Activated naive CD4-positive, alpha-beta T cell treated with anti-CD3 and anti-CD28 coated beads, Interleukin-2, amount 10 ng/mL, durations not matched to agents 7 days and 5 days (primary cell): ENCODE results near the gene ITPR2.
A peak's percentile ranks its signal among the peaks of the same experiment; 100 is the strongest.
"Not testable (repeated sequence)": the region's sequence is repeated elsewhere in the genome, so short reads cannot be mapped to it uniquely, and the experiment has no call there.

ENCODE experiments used
- CTCF ChIA-PET: fragments of 350-600 bp; sonication (Branson Sonifier 250); formaldehyde crosslinking; loops from one replicate; lab custom pipeline; 2021; ENCODE audit warnings: antibody characterized with exemption; lab: Charles Lee
- DNase-seq: peaks from one replicate; pipeline ENCODE4 v3.0.0-alpha.2; 2020
- H3K27ac Mint-ChIP-seq: one replicate; pipeline ENCODE4 v1.8.0; 2021; ENCODE audit warnings: mild to moderate bottlenecking, moderate library complexity, mixed read lengths
- H3K27me3 Mint-ChIP-seq: one replicate; pipeline ENCODE4 v1.8.0; 2021; ENCODE audit warnings: mild to moderate bottlenecking, mixed read lengths
- H3K36me3 Mint-ChIP-seq: one replicate; pipeline ENCODE4 v1.8.0; 2021; ENCODE audit warnings: mixed read lengths
- H3K4me1 Mint-ChIP-seq: one replicate; pipeline ENCODE4 v1.8.0; 2021; ENCODE audit warnings: mixed read lengths
- H3K4me3 Mint-ChIP-seq: one replicate; pipeline ENCODE4 v1.8.0; 2021; ENCODE audit warnings: mild to moderate bottlenecking, moderate library complexity, mixed read lengths
- H3K9me3 Mint-ChIP-seq: one replicate; pipeline ENCODE4 v1.8.0; 2021; ENCODE audit warnings: mixed read lengths

The ITPR2 gene

GRCh38 chr12:26528943-26529342 lies 304.1 kb downstream of the ITPR2 start:
- H3K4me3 Mint-ChIP-seq = no peak overlapping the region
- no peaks in the 10 kb centered on the region for H3K4me1 Mint-ChIP-seq
- H3K36me3 Mint-ChIP-seq = peaks cover 12% of the 10 kb centered on the region
- DNase-seq = no peak
- no peak overlapping the region for H3K27ac Mint-ChIP-seq
- CTCF ChIA-PET = interaction anchor here (1.8 kb wide), 1 partner anchor 96 kb away, joined by 4 read pairs; no protein-coding TSS in a partner anchor
- peaks cover 17% of the 10 kb centered on the region for H3K9me3 Mint-ChIP-seq
- H3K27me3 Mint-ChIP-seq = no peaks in the 10 kb centered on the region

- no peak overlapping the region for H3K4me3 Mint-ChIP-seq
- CTCF ChIA-PET = interaction anchor here (1.8 kb wide), 1 partner anchor 94 kb away, joined by 4 read pairs; no protein-coding TSS in a partner anchor
- H3K4me1 Mint-ChIP-seq = no peaks in the 10 kb centered on the region
- H3K27ac Mint-ChIP-seq = no peak overlapping the region
- H3K36me3 Mint-ChIP-seq = peaks cover 12% of the 10 kb centered on the region
- H3K9me3 Mint-ChIP-seq = peaks cover 19% of the 10 kb centered on the region
- no peaks in the 10 kb centered on the region for H3K27me3 Mint-ChIP-seq
- no peak for DNase-seq
These were observed 305.3 kb downstream of the ITPR2 start for GRCh38 chr12:26527682-26528081.

GRCh38 chr12:26524862-26525465 lies 308.0 kb downstream of the ITPR2 start:
- peaks cover 11% of the 10 kb centered on the region for H3K36me3 Mint-ChIP-seq
- peaks cover 19% of the 10 kb centered on the region for H3K9me3 Mint-ChIP-seq
- H3K4me3 Mint-ChIP-seq = no peak overlapping the region
- H3K27ac Mint-ChIP-seq = no peak overlapping the region
- DNase-seq = peak; percentile 25
- peaks cover 11% of the 10 kb centered on the region for H3K4me1 Mint-ChIP-seq
- CTCF ChIA-PET = interaction anchor here (0.8 to 1.4 kb wide), 4 partner anchors 11 to 406 kb away, joined by 3 to 6 read pairs (median 3); no protein-coding TSS in a partner anchor
- no peaks in the 10 kb centered on the region for H3K27me3 Mint-ChIP-seq

GRCh38 chr12:26523708-26524150 lies 309.3 kb downstream of the ITPR2 start:
- Mint-ChIP-seq H3K36me3 (peaks cover 11% of the 10 kb centered on the region), H3K27ac (no peak overlapping the region), H3K4me3 (no peak overlapping the region), H3K4me1 (peaks cover 14% of the 10 kb centered on the region), H3K27me3 (no peaks in the 10 kb centered on the region), H3K9me3 (peaks cover 19% of the 10 kb centered on the region)
- no peak for DNase-seq
- CTCF ChIA-PET = interaction anchor here (0.6 to 0.7 kb wide), 2 partner anchors 424 to 546 kb away, joined by 4 read pairs; no protein-coding TSS in a partner anchor

GRCh38 chr12:26520869-26521268 lies 312.1 kb downstream of the ITPR2 start:
- no peak for DNase-seq
- Mint-ChIP-seq H3K36me3 (peaks cover 6% of the 10 kb centered on the region), H3K27me3 (no peaks in the 10 kb centered on the region), H3K27ac (no peak overlapping the region), H3K4me3 (no peak overlapping the region), H3K9me3 (peaks cover 18% of the 10 kb centered on the region), H3K4me1 (peaks cover 14% of the 10 kb centered on the region)
- CTCF ChIA-PET = no interaction called here

GRCh38 chr12:26520109-26520508 lies 312.9 kb downstream of the ITPR2 start:
- Mint-ChIP-seq H3K4me1 (peaks cover 14% of the 10 kb centered on the region), H3K9me3 (peaks cover 10% of the 10 kb centered on the region), H3K4me3 (no peak overlapping the region), H3K27ac (no peak overlapping the region), H3K36me3 (no peaks in the 10 kb centered on the region), H3K27me3 (no peaks in the 10 kb centered on the region)
- CTCF ChIA-PET = no interaction called here
- no peak for DNase-seq

- DNase-seq = no peak
- H3K4me3 Mint-ChIP-seq = no peak overlapping the region
- H3K27me3 Mint-ChIP-seq = no peaks in the 10 kb centered on the region
- H3K36me3 Mint-ChIP-seq = no peaks in the 10 kb centered on the region
- H3K27ac Mint-ChIP-seq = no peak overlapping the region
- peaks cover 7% of the 10 kb centered on the region for H3K9me3 Mint-ChIP-seq
- CTCF ChIA-PET = no interaction called here
- peaks cover 14% of the 10 kb centered on the region for H3K4me1 Mint-ChIP-seq
These were observed 313.5 kb downstream of the ITPR2 start for GRCh38 chr12:26519462-26519861.

GRCh38 chr12:26517320-26517719 lies 315.7 kb downstream of the ITPR2 start:
- CTCF ChIA-PET, H3K9me3 Mint-ChIP-seq, H3K36me3 Mint-ChIP-seq, H3K27ac Mint-ChIP-seq, H3K4me3 Mint-ChIP-seq, H3K27me3 Mint-ChIP-seq, DNase-seq: not testable (repeated sequence)
- H3K4me1 Mint-ChIP-seq = peaks cover 14% of the 10 kb centered on the region

- DNase-seq = no peak
- H3K9me3 Mint-ChIP-seq = peaks cover 4% of the 10 kb centered on the region
- H3K4me1 Mint-ChIP-seq = no peaks in the 10 kb centered on the region
- no peak overlapping the region for H3K4me3 Mint-ChIP-seq
- H3K36me3 Mint-ChIP-seq = no peaks in the 10 kb centered on the region
- no peaks in the 10 kb centered on the region for H3K27me3 Mint-ChIP-seq
- CTCF ChIA-PET = interaction anchor here (1.0 to 1.2 kb wide), 2 partner anchors 11 to 100 kb away, joined by 3 read pairs; no protein-coding TSS in a partner anchor
- no peak overlapping the region for H3K27ac Mint-ChIP-seq
These were observed 318.6 kb downstream of the ITPR2 start for GRCh38 chr12:26514364-26514763.

GRCh38 chr12:26513363-26514043 lies 319.5 kb downstream of the ITPR2 start:
- peaks cover 4% of the 10 kb centered on the region for H3K9me3 Mint-ChIP-seq
- no peak for DNase-seq
- no peak overlapping the region for H3K4me3 Mint-ChIP-seq
- CTCF ChIA-PET = interaction anchor here (1.0 to 1.2 kb wide), 2 partner anchors 11 to 101 kb away, joined by 3 read pairs; no protein-coding TSS in a partner anchor
- H3K4me1 Mint-ChIP-seq = no peaks in the 10 kb centered on the region
- H3K27ac Mint-ChIP-seq = no peak overlapping the region
- H3K27me3 Mint-ChIP-seq = no peaks in the 10 kb centered on the region
- H3K36me3 Mint-ChIP-seq = no peaks in the 10 kb centered on the region

- Mint-ChIP-seq H3K36me3 (no peaks in the 10 kb centered on the region), H3K27me3 (no peaks in the 10 kb centered on the region), H3K9me3 (no peaks in the 10 kb centered on the region), H3K4me3 (no peak overlapping the region), H3K27ac (no peak overlapping the region), H3K4me1 (no peaks in the 10 kb centered on the region)
- CTCF ChIA-PET = no interaction called here
- DNase-seq = no peak
These were observed 320.8 kb downstream of the ITPR2 start for GRCh38 chr12:26512213-26512612.

- Mint-ChIP-seq H3K4me3 (no peak overlapping the region), H3K4me1 (no peaks in the 10 kb centered on the region), H3K27ac (no peak overlapping the region), H3K27me3 (no peaks in the 10 kb centered on the region), H3K9me3 (no peaks in the 10 kb centered on the region), H3K36me3 (no peaks in the 10 kb centered on the region)
- no peak for DNase-seq
- CTCF ChIA-PET = no interaction called here
These were observed 322.7 kb downstream of the ITPR2 start for GRCh38 chr12:26510354-26510674.

GRCh38 chr12:26507613-26508012 lies 325.4 kb downstream of the ITPR2 start:
- Mint-ChIP-seq H3K9me3 (no peaks in the 10 kb centered on the region), H3K27ac (no peak overlapping the region), H3K4me3 (no peak overlapping the region), H3K36me3 (no peaks in the 10 kb centered on the region), H3K4me1 (no peaks in the 10 kb centered on the region), H3K27me3 (no peaks in the 10 kb centered on the region)
- DNase-seq = no peak
- CTCF ChIA-PET = interaction anchor here (0.9 kb wide), 1 partner anchor 14 kb away, joined by 4 read pairs; no protein-coding TSS in a partner anchor

- no peak for DNase-seq
- Mint-ChIP-seq H3K36me3 (no peaks in the 10 kb centered on the region), H3K4me3 (no peak overlapping the region), H3K27ac (no peak overlapping the region), H3K4me1 (no peaks in the 10 kb centered on the region), H3K9me3 (no peaks in the 10 kb centered on the region), H3K27me3 (no peaks in the 10 kb centered on the region)
- CTCF ChIA-PET = interaction anchor here (0.6 kb wide), 1 partner anchor 53 kb away, joined by 3 read pairs; no protein-coding TSS in a partner anchor
These were observed 332.9 kb downstream of the ITPR2 start for GRCh38 chr12:26499979-26500640.
